Inflammatory macrophage treated with lipopolysaccharide for 1 hour (primary cell): ENCODE results near the gene HNRNPM.
"Not testable (repeated sequence)": the region's sequence is repeated elsewhere in the genome, so short reads cannot be mapped to it uniquely, and the experiment has no call there.

Source experiments
- DNase-seq, 2 donors: peaks; one replicate each; pipeline ENCODE4 v3.0.0-alpha.2; 2020 to 2022

The HNRNPM gene

GRCh38 chr19:8429044-8429443 is 15.7 kb upstream of the HNRNPM start:
- DNase-seq = no peak

DNA sequence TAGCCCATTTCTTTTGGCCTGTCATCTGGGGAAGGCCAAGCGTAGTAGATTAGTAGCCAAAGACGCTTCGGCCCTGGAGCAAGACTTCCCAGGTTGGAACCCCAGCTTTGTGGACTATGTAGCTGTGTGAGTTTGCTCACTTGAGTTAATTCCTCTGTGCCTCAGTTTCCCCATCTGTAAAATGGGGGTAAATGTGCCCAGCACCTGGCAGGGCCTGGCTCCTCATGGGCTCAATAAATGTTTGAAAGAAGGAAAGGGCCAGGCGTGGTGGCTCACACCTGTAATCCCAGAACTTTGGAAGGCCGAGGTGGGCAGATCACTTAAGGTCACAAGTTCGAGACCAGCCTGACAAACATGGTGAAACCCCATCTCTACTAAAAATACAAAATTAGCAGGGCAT is 14.9 kb upstream of the HNRNPM start:
- DNase-seq = no peak

DNA sequence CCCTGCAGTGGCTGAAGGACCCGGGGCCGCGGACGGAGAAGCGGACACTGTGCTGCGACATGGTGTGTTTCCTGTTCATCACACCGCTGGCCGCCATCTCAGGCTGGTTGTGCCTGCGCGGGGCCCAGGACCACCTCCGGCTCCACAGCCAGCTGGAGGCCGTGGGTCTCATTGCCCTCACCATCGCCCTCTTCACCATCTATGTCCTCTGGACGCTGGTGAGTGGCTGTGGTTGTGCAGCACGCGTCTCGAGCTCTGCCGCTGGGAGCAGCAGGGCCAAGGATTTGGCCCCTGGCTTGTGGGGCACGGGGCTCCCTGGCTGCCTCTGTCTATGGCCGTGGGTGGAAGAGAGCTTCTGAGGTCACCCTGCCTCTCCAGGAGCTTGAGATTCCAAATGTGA is 14.1 kb upstream of the HNRNPM start:
- no peak for DNase-seq

DNA sequence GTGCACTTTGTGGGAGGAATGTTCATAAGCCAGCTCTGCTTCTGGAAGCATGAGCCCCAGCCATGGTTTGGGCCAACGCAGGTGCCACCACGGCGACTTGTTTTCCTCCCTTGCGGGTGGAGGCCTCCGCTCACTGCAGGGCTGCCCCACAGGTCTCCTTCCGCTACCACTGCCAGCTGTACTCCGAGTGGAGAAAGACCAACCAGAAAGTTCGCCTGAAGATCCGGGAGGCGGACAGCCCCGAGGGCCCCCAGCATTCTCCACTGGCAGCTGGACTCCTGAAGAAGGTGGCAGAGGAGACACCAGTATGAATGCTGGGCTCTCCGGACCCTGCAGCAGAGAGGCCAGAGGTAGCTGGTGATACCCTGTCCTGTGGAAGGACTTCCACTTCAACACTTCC is 6.5 kb upstream of the HNRNPM start:
- no peak for DNase-seq

DNA sequence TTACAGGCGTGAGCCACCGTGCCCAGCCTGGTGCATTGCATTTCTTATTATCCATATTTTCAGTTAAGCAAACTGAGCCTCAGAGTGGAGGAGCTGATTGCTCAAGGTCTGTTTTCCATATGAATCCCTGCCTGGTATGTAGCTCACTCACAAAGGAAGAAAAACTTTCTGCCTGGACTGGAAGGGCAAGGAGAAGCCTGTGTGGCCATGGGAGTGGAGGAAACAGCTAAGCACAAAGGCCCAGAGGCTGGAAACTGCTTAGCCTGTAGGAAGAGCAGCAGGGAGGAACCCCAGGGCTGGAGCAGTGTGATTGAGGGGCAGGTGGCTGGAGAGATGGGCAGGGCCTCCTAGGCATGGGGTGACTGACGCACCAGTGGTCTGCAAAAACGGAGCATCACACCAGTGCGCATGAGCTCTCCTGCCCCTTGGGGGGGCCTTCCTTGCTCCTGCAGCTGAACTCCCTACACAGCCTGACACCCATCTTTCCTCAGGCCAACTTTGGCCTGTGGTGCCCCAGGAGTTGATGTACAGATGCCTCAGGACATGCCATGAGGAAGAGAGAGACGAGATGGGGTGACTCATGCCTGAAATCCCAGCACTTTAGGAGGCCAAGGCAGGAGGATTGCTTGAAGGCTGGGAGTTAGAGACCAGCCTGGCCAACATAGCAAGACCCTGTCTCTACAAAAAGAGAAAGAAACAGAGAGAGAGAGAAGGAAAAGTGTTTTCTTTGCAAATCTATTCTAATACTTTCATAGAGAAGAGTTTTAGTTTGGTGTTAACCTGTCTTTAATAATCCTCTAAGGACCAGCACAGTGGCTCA is 2.8 kb upstream of the HNRNPM start:
- DNase-seq = no peak

GRCh38 chr19:8444140-8444676 is 567 bp upstream of the HNRNPM start:
- not testable (repeated sequence) for DNase-seq

- peak in 1 of 2 donors; percentile 44 for DNase-seq
Measured at GRCh38 chr19:8445488-8446001, 770 bp downstream of the HNRNPM start.

GRCh38 chr19:8446061-8446709 is 1.4 kb downstream of the HNRNPM start:
- DNase-seq = peak in 1 of 2 donors; percentile 20

GRCh38 chr19:8449830-8450229 is 5.1 kb downstream of the HNRNPM start:
- DNase-seq = no peak

- DNase-seq = no peak
Measured at GRCh38 chr19:8451377-8451776, 6.6 kb downstream of the HNRNPM start.

DNA sequence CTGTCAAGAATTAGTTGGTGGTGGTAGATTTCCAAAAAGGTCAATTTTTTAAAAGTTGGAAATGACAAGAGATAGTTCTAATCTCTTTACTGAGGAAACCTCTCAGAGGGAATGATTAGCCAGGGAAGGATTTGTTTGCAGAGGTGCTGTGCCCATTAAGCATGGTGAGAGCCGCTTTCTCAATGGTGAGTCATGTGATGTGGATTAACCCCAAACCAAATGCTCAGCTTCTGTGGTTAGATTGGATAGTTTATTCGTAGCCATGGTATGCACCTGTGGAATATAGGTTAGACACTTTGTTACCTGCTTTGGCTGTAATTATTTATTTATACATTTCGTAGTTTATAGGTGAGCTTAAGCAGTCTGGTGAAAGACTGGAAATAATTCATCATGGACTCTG is 7.1 kb downstream of the HNRNPM start:
- no peak for DNase-seq

DNA sequence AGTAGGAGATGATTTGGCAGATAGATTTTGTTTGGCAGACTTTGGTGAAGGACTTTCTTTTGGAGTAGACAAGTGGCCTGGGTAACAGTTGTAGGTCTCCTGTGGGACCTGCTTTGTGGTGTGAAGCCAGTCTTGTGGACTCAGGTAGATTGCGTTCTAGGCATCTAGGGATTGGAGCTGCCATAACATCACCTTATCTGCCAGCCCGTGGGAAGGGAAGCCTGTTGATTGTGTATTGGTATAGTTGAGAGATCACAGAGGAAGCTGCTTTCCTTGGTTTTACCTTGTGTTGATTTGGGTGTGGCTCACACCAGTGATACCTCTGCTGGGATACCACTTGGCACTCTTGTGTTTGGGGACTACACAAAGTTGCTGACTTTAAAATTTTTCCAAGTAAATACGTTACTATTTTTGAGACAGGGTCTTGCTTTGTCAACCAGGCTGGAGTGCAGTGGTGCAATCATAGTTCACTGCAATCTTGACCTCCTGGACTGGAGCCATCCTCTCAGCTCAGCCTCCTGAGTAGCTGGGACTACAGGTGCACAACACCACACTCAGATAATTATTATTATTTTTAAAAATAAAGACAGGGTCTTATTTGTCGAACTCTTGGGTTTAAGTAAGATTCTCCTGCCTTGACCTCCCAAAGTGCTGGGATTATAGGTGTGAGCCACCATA is 7.8 kb downstream of the HNRNPM start:
- DNase-seq = no peak

GRCh38 chr19:8453616-8454015 is 8.8 kb downstream of the HNRNPM start:
- no peak for DNase-seq

DNA sequence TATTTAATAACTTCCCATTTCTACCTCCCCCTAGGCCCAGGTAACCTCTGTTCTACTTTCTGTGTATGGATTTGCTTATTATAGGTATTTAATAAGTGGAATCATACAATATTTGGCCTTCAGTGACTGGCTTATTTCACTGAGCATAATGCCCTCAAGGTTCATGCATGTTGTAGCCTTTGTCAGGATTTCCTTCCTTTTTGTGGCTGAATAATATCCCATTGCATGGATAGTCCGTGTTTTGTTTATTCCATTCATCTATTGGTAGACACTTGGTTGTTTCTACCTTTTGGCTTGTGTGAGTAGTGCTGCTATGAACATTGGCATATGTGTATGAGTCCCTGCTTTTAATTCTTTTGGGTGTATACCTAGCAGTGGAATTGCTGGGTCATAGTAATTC is 9.4 kb downstream of the HNRNPM start:
- no peak for DNase-seq

- no peak for DNase-seq
Measured at GRCh38 chr19:8455018-8455417, 10.2 kb downstream of the HNRNPM start.

DNA sequence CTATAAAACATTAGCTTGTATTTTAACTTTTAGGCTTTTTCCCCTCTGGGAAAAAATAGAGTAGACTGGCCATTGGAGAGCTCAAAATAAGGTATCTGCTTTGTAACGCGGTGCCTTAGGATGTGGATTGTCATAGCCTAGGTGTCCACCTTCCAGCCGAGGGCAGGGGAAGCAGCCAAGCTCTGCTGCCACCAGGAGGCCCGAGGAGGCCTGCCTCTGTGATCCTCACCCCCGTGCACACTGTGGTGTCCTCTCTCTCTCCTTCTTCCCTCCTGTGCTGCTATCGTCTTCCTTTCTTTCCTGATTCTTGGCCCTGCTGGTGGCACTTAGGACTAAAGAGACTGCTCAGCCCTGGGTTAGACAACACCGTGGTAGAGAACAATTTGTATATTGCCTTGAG is 11.3 kb downstream of the HNRNPM start:
- DNase-seq = no peak

- DNase-seq = no peak
Measured at GRCh38 chr19:8457209-8457608, 12.4 kb downstream of the HNRNPM start.

DNA sequence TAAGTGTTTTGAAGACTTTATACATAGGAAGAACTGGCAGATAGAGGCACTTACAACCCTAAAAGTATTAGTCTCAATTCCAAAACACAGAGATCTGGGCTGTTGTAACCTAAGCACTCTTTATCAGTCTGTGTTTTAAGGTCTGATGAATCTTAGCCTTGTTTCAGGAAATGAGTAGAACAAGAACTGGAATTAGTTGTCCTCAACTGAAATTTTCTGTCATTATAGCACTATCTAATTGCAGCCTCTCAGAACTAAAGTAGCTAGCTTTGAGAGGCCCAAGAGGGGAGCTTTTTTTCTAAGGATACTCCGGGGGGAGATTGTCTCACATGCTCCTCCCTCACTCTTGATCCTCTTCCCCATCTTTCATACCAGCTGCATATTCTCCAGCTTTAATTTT is 13.1 kb downstream of the HNRNPM start:
- no peak for DNase-seq

GRCh38 chr19:8458380-8458779 is 13.6 kb downstream of the HNRNPM start:
- no peak for DNase-seq

DNA sequence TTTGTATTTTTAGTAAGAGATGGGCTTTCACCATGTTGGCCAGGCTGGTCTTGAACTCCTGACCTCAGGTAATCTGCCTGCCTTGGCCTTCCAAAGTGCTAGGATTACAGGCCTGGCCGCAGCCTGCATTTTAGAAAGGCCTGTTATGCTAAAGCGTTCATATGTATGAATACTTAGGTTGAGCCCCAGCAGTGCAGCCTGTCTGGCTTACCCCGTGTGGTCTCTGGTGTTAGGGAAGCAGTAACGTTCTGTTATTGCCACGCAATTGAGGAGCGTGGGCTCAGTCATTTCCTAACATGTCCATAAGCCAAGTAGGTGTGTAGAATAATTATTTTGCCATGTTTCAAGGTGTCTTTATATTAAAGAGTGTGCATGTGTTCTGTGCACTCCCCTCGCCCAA is 14.3 kb downstream of the HNRNPM start:
- no peak for DNase-seq

DNA sequence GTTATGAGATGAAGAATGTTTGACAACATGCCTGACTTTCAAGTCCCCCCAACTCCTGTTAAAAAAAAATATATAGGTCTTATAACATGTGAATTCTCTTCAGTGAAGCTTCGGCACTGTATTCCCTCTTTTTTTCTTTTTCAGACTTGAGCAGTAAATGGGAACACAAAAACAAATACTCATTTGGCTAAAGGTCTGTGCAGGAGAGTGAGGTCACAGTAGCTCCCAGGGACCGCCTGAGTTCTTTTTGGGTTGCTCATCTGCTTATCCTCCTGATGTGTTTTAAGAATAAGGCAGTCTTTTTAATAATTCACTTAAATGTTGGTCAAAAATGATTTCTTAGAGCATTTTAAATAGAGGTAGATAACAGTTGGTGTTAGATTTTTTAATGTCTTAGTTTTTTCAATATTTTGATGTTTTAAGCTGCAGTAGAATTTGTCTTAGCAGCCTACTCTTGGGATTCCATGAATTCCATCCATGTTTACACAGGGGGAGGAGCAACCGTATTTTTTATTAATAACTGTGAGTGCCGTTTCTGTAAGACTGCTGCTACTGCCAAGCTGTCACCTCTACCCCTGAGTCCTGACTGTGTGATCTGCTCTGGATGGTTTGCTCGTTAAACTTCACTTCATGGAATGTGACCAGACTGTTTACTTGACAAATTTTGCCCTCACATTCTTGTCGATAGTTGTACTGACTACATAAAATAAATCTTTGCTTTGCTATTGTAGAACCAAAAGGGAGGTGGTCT is 14.9 kb downstream of the HNRNPM start:
- DNase-seq = no peak

DNA sequence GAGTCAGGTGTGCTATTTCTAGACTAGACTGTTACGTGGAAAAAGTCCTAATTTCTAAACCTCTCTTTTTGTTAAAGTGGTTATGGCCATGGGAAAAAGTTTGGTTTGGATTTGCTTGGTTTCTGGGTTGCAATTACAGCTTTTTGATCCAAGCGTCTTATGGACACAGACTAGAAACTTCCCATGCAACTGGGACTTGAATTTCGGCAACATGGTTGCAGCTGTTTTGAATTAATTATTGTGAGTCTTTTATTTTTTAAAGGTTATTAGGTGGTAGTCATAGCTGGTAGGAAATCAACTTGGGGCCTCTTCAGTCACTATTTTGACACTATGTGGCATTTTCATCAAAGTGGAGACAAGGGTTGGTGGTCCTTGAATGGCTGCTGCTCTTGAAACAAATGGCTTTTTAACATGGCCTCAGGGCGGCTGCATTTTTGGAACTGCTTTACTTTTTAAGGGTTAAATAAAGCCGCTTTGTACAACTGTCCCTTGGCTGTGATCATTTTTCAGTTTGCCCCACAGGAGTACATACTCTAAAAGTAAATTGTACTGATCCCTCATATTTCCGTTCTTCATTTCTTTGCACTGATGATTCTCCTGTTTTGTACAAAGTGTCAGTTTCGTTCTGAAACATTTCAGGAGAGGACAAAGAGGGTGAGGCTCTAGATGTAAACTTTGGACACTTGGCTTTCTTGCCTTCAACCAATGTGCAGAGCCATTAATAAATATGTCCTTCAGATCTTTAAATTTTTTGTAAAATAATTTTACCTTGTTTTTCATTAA is 15.9 kb downstream of the HNRNPM start:
- no peak for DNase-seq
